Occipital lobe (tissue), 2 donors: ENCODE measurements around the gene TMEM238. TPM values are rescaled to one million over a fixed set of nuclear protein-coding genes. Genes with fewer than 3 reads are reported as not detected.
A peak's percentile ranks its signal among the peaks of the same experiment; 100 is the strongest.
"Not testable (repeated sequence)": the region's sequence is repeated elsewhere in the genome, so short reads cannot be mapped to it uniquely, and the experiment has no call there.

Experiments used
- DNase-seq: peaks from one replicate; lab custom pipeline; 2025; lab: John Stamatoyannopoulos, UW
- total RNA-seq: library from RNA; depleted of rRNA; stranded (reverse); fragments of >200 nt; gene quantifications from one replicate; pipeline ENCODE4 v1.2.3, GENCODE V29; 2014

The TMEM238 gene
- total RNA-seq = not detected

- no peak for DNase-seq
Measured at GRCh38 chr19:55384131-55384919, at the start of gene TMEM238. Gene TMEM238 (minus strand): TSS chr19:55384292. CDS start chr19:55384259, 33 bp downstream.

- no peak for DNase-seq
Measured at GRCh38 chr19:55433292-55433691, 49.2 kb upstream of the TMEM238 start.

- no peak for DNase-seq
Measured at GRCh38 chr19:55432241-55432959, 48.3 kb upstream of the TMEM238 start.

DNA sequence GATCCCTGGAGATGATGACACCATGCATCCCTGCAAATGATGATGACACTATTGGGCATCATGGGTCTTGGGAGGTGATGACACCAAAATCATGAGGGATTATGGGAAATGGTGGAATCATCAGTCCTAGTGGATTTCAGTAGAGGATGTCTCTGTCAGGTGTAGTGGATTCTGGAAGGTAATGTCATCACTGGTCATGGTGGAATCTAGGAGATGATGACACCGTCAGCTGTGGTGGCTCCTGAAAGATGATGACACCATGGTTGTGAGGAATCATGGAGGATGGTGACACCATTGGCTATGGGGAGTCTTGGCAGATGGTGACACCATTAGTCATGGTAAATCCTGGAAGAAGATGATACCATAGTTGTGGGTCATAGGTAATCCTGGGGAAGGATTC, 47.1 kb upstream of the TMEM238 start:
- no peak for DNase-seq

- DNase-seq = peak; percentile 30
Measured at GRCh38 chr19:55426042-55426441, 42.0 kb upstream of the TMEM238 start.

- no peak for DNase-seq
Measured at GRCh38 chr19:55424518-55424917, 40.4 kb upstream of the TMEM238 start.

DNA sequence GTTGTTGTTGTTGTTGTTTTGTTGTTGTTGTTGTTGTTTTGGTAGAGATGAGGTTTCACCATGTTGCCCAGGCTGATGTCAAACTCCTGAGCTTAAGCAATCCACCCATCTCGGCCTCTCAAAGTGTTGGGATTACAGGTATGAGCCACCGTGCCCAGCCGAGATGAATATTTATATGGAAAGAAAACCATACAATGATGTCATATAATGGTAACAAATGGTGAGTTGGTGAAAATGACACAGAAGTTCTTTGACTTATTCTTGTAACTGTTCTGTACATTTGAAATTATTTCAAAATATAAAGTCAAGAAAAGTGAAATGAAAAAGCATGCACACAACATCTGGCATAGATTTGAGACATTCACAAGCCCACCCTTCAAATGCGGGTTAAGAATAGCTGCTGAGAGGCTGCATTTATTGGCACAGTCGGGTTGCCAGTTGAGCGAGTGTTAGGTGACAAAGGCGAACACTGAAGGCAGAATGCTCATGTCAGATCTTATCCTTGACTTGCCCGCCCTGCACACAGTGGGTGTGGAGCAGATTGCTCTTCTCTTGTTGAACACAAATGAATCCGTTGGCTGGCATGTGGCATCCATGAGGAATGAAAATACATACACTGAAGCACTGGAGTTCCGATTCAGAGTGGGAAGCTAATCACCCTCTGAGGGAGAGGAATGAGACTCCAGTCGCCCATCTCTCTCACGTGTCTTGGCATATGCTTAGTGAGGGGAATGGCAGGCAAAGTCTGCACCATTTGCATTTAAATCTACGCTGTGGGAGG, 39.3 kb upstream of the TMEM238 start:
- no peak for DNase-seq

DNA sequence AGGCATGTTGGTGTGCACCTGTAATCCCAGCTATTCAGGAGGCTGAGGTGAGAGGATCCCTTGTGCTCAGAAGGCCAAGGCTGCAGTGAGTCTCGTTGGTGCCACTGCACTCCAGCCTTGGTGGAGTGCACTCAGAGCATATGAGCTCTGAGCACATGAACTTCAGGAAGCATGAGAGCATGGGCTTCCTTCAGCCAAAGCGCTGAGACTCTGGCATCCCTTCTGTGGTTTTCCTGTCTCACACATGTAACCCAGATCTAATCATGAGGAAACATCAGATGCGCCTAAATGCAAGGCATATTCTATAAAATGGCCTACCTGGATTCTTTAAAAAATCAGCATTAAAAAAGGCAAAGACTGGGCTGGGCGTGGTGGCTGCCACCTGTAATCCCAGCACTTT, 37.2 kb upstream of the TMEM238 start:
- not testable (repeated sequence) for DNase-seq

- DNase-seq = no peak
Measured at GRCh38 chr19:55419624-55420236, 35.6 kb upstream of the TMEM238 start.

DNA sequence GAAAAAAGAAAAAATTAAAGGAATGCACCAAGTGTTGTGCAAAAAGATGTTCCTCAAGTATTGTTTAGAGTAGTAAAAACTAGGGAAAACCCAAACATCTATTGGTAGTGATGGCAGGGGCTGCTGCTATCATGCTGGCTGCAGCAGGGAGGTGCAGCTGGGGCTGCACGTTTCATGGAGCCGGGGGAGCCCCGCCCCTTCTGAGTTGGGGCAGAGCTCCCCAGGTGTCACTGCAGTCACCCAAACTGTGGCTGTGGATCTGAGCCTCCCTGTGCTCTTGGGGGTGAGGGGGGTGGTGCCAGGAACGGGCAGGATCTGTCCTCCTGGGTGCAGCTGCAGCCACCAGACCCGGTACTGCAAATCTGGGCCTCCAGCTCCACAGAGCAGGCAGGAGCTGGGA, 35.0 kb upstream of the TMEM238 start:
- no peak for DNase-seq

- DNase-seq = peak; percentile 27
Measured at GRCh38 chr19:55418185-55418584, 34.1 kb upstream of the TMEM238 start.

DNA sequence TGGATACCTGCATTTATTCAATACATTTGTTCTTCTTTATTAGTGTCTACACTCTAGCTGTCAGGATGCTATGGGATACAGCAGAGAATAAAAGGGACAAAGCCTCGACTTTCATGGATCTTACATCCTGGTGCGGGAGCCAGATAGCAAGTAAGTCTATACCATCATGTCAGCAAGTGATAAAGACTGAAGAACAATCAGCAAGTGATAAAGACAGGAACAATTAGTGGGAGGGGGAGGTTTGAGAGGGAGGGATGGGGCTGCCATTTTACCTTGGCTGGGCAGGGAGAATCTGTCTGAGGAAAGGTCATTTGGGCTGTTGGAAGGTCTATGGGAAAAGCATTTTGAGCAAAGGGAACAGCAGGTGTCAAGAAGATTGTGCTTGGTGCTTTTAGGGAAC, 26.1 kb upstream of the TMEM238 start:
- DNase-seq = no peak

GRCh38 chr19:55409179-55409578, 25.1 kb upstream of the TMEM238 start:
- not testable (repeated sequence) for DNase-seq

DNA sequence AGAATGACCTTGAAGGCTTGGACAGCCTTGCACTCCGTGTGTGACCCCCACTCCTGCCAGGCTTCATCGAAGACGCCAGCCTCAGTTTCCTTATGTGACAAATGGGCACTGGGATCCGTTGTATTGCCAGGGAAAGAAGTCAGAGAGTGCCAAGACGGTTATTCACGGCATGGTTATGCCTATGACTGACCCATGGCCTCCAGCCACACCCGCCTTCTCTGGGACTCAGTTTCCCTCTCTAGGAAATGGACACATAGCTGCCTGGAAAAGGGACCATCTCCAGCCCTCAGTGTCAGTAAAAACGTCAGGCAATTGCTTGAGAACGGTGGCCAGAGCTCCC, 24.4 kb upstream of the TMEM238 start:
- DNase-seq = no peak

DNA sequence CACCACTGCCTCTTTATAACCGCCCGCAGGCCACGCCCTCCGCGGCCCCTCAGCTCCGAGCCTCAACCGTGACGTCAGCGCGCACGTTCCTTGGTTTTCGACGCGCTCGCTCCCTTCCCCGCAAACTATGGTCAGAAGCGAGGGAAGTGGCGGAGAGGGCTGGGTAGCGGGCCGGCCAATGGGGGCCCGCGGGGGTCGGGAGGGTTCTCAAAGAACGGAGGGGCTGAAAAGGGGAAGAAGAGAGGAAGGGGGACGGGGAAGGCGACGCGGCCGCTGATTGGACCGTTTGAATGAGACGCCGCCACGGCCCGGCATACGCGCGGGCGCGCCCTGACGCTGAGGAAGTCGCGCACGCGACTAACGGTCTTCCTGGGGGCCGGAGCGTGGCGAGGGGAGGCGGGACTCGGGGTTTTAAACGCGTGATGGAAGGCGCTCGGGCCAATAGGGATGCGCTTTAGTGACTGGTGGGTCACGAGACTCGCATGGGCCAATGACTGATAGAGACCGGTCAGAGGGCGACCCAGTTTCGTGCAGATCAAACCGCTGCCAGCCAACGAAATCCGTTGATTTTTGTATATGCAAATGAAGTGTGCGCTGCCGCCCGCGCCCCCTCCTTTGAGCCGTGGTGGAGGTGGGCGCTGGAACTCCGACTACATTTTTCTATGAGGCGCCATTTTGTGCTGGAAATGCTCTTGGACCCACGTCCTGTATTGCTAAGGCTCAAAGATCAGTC, 23.9 kb upstream of the TMEM238 start:
- DNase-seq = peak; percentile 97

DNA sequence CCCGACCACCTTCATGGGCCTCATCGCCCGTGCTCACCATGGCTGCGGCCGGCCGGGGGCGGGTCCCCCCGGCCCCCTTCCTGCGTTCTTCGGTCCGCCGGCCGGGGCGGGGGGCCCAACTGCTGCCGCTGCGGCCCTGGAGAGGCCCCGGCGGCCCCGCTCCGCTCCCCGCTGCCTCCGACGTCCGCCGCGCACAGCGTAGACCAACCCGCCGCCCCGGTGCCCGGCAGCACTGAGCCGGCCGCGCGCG, 23.4 kb upstream of the TMEM238 start, which contains the start of gene UBE2S:
Gene UBE2S, minus strand, starts transcription at position 239 of the 250 bp plus-strand sequence. Its CDS starts 199 bp downstream, at position 40.
- not testable (repeated sequence) for DNase-seq

DNA sequence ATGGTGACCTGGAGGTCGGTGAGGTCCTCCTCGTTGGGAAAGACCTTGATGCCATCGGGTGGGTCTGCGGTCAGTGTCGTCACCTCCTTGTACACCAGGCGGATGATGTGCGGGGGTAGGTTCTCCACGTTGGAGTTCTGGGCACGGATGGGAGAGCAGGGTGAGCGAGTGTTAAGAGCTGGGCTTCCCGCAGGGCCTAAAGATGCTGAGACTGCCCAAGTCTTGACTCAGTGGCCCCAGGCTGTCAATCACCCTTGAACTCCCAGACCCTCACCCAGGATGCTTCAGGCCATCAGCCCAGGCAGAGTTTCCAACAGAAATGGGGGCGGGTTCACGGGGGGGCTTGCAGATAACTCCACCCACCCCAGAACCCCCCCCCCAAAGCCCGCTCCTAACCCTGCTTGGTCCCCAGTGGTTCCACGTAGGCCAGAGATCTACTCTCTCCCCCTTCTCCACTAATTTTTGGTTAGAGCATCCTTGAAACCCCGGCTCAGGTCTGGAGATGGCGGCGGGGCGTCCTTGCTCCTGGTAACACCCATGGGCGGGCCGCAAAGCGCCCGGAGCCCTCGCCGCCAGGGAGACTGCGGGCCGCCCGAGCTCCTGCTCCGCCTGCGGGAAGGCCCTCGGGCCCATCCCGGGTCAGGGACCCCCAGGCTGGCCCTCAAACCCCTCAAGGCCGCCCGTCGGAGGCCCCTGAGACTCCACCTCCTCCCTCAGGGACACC, 22.9 kb upstream of the TMEM238 start:
- no peak for DNase-seq

GRCh38 chr19:55406091-55406825, 22.2 kb upstream of the TMEM238 start:
- no peak for DNase-seq

DNA sequence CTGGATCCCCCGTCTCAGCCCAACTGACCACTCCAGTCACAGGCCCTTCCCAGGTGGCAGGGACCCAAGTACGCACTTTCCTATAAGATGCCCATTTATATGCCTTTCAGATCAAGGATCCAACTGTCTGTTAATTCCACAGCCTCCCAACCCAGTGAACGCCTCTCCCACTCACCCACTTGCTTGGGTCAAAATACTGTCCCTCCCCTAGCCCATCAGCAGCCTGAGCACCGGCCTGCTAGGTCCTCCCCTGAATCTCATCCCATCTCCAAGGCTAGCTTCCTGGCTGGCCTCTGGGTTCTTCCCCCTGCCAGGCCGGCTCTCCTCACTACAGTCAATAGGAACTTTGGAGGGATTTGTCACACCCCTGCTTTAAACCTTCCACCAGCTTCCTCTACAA, 21.5 kb upstream of the TMEM238 start:
- DNase-seq = no peak

GRCh38 chr19:55402509-55402908, 18.4 kb upstream of the TMEM238 start:
- DNase-seq = no peak
